ENCODE measurements around the gene CCNDBP1. TPM values are rescaled to one million over a fixed set of nuclear protein-coding genes. Genes with fewer than 3 reads are reported as not detected.

CCNDBP1 gene
- total RNA-seq, 2 experiments from 2014 or later = 92.3 to 103 TPM

DNA sequence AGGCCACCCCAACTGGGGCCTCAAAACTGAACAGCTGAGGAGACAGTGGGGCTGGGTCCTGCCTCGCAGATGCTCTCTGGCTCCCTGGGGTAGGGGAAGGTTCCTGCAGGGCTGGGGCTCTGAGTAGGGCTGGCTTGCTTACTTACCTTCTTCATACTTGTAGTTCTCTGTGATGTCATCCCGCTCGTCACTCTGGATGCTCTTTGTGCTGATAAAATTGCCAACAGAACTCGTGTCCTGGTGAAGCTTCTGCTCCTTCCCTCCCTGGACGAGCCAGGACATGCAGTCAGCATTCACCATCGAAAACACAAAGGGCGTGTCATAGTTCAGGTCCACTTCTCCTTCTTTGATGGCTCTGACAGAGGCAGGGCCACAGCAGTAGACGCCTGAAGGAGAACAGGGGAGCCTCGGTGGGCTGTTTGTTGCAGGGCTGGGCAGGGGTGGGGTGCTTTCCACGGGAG, 53.5 kb downstream of the CCNDBP1 start:
- Histone ChIP-seq H3K27me3 (ENCODE audit: control insufficient read depth in 1 of 2, insufficient read depth in 2 of 2, low read length in 2 of 2) (no peaks in the 10 kb centered on the region), H3K4me3 (ENCODE audit: low read length) (no peak overlapping the region), H3K9me3 (ENCODE audit: control insufficient read depth in 1 of 2, insufficient read depth in 1 of 2, low read length in 2 of 2) (no peaks in the 10 kb centered on the region), H3K4me1 (ENCODE audit: insufficient read depth, low read length) (no peaks in the 10 kb centered on the region), H3K36me3 (ENCODE audit: insufficient read depth, low read length) (no peaks in the 10 kb centered on the region), H3K27ac (ENCODE audit: low read depth in 1 of 2, low read length in 2 of 2) (no peak overlapping the region)
- no peak overlapping the region for H3K4me3 Mint-ChIP-seq
- ATAC-seq (ENCODE audit: poor library complexity) = no peak
- H3K4me1 Mint-ChIP-seq (ENCODE audit: low read depth) = no peaks in the 10 kb centered on the region
- H3K36me3 Mint-ChIP-seq (ENCODE audit: low read depth) = no peaks in the 10 kb centered on the region
- H3K9me3 Mint-ChIP-seq = no peaks in the 10 kb centered on the region
- ChIA-PET POLR2A (no interaction called here), CTCF (no interaction called here)
- TF ChIP-seq, protein P1, sequence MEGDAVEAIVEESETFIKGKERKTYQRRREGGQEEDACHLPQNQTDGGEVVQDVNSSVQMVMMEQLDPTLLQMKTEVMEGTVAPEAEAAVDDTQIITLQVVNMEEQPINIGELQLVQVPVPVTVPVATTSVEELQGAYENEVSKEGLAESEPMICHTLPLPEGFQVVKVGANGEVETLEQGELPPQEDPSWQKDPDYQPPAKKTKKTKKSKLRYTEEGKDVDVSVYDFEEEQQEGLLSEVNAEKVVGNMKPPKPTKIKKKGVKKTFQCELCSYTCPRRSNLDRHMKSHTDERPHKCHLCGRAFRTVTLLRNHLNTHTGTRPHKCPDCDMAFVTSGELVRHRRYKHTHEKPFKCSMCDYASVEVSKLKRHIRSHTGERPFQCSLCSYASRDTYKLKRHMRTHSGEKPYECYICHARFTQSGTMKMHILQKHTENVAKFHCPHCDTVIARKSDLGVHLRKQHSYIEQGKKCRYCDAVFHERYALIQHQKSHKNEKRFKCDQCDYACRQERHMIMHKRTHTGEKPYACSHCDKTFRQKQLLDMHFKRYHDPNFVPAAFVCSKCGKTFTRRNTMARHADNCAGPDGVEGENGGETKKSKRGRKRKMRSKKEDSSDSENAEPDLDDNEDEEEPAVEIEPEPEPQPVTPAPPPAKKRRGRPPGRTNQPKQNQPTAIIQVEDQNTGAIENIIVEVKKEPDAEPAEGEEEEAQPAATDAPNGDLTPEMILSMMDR (IDR thresholded peaks at IDR 0.05) = no peak
- H3K27me3 Mint-ChIP-seq = peaks cover 16% of the 10 kb centered on the region
- no peak overlapping the region for H3K27ac Mint-ChIP-seq
- DNase-seq = no peak
- intact Hi-C loops (cut with DNase I, micrococcal nuclease) = no loop called here

DNA sequence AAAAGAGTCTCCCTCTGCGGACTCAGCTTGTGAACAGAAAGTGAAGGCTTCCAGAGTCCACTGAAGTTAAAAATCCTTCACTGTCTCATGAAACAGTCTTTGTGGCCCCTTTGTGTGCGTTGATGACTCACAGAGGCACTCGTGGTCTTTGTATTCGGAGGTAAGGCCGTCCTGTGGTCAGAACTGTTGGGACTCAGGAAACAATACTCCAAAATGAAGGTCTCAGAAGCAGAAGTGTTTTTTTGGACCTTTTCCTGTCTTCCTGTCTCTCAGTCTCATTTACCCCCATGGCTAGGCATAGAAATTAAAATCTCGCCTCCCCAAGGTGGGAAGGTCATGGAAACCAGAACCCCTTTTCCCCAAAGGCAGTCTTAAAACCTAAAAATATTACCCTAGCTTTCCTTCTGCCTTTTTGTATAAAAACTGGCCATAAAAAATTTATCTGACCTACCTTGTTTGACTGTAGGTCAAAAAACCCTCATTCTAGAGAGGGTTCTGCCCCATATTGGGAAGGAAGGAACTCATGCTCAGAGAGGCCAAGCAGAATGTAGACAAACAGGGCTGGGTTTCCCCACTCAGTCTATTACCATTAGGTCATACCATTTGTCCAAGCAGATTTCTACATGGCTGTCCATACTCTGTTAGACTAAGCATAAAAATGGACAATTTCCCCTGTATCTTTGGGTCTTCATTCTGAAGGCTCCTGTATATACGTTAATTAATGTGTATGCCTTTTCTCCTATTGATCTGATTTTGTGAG, 54.7 kb downstream of the CCNDBP1 start:
- POLR2A ChIA-PET = no interaction called here
- Histone ChIP-seq H3K4me1 (ENCODE audit: insufficient read depth, low read length) (no peaks in the 10 kb centered on the region), H3K9me3 (ENCODE audit: control insufficient read depth in 1 of 2, insufficient read depth in 1 of 2, low read length in 2 of 2) (no peaks in the 10 kb centered on the region), H3K4me3 (ENCODE audit: low read length) (no peak overlapping the region), H3K27ac (ENCODE audit: low read depth in 1 of 2, low read length in 2 of 2) (no peak overlapping the region), H3K36me3 (ENCODE audit: insufficient read depth, low read length) (no peaks in the 10 kb centered on the region), H3K27me3 (ENCODE audit: control insufficient read depth in 1 of 2, insufficient read depth in 2 of 2, low read length in 2 of 2) (no peaks in the 10 kb centered on the region)
- TF ChIP-seq, protein P1 (IDR thresholded peaks at IDR 0.05) = no peak
- no peaks in the 10 kb centered on the region for H3K9me3 Mint-ChIP-seq
- DNase-seq = peak in 1 of 14 experiments; percentile 24
- H3K27me3 Mint-ChIP-seq = peaks cover 20% of the 10 kb centered on the region
- no peak for ATAC-seq (ENCODE audit: poor library complexity)
- no peaks in the 10 kb centered on the region for H3K36me3 Mint-ChIP-seq (ENCODE audit: low read depth)
- intact Hi-C loops (cut with DNase I, micrococcal nuclease) = no loop called here
- H3K27ac Mint-ChIP-seq = no peak overlapping the region
- H3K4me3 Mint-ChIP-seq = no peak overlapping the region
- no peaks in the 10 kb centered on the region for H3K4me1 Mint-ChIP-seq (ENCODE audit: low read depth)
- CTCF ChIA-PET = no interaction called here

DNA sequence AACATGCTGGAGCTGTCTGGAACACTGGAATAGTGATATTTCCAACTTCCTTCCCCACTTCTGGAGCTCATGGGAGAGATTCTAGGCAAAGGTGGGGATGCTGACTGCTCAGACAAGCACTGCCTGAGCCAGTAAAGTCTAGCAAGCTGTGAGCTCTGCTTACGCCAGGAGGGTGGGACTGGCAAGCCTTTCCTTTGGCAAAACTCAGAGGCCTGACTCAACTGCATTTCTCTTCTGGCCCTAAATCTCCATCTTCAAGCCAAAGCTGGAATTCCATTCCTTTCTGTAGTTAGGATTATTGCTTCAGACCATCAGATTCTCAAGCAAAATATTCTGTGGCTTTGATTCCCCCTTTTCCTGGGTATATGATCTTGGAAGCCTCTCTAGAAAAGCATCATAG, 55.9 kb downstream of the CCNDBP1 start:
- Histone ChIP-seq H3K4me3 (ENCODE audit: low read length) (no peak overlapping the region), H3K36me3 (ENCODE audit: insufficient read depth, low read length) (no peaks in the 10 kb centered on the region), H3K27me3 (ENCODE audit: control insufficient read depth in 1 of 2, insufficient read depth in 2 of 2, low read length in 2 of 2) (no peaks in the 10 kb centered on the region), H3K9me3 (ENCODE audit: control insufficient read depth in 1 of 2, insufficient read depth in 1 of 2, low read length in 2 of 2) (no peaks in the 10 kb centered on the region), H3K4me1 (ENCODE audit: insufficient read depth, low read length) (no peaks in the 10 kb centered on the region), H3K27ac (ENCODE audit: low read depth in 1 of 2, low read length in 2 of 2) (no peak overlapping the region)
- Mint-ChIP-seq H3K27ac (no peak overlapping the region), H3K4me1 (ENCODE audit: low read depth) (no peaks in the 10 kb centered on the region), H3K9me3 (no peaks in the 10 kb centered on the region), H3K36me3 (ENCODE audit: low read depth) (no peaks in the 10 kb centered on the region), H3K4me3 (no peak overlapping the region), H3K27me3 (peaks cover 15% of the 10 kb centered on the region)
- TF ChIP-seq, protein P1 (IDR thresholded peaks at IDR 0.05) = no peak
- DNase-seq (no peak), ATAC-seq (ENCODE audit: poor library complexity) (no peak)
- intact Hi-C loops (cut with DNase I, micrococcal nuclease) = no loop called here
- CTCF ChIA-PET = no interaction called here
- POLR2A ChIA-PET = no interaction called here
